K562 (cell line): Measurements from ENCODE around the gene COASY. TPM values are rescaled to one million over a fixed set of nuclear protein-coding genes. Genes with fewer than 3 reads are reported as not detected.

Source experiments
- BRCA1 ChIP-seq, 2 experiments: fragments of 450-650 bp in 1 of 2; sonication (generic) in 1 of 2; formaldehyde crosslinking in 1 of 2; IDR thresholded peaks; 2 replicates each; pipeline versions ENCODE4 v1.5.0 to v1.6.1; 2017 to 2020; ENCODE audit warnings: mild to moderate bottlenecking in 1 of 2, missing genetic modification reagents in 1 of 2
- FOXO4 ChIP-seq: fragments of 450-650 bp; formaldehyde crosslinking; IDR thresholded peaks from 2 replicates; pipeline ENCODE4 v1.4.0; 2020; ENCODE audit warnings: mild to moderate bottlenecking, moderate library complexity
- FOXP4 ChIP-seq: sonication (generic); formaldehyde crosslinking; IDR thresholded peaks from 2 replicates; pipeline ENCODE4 v1.8.0; 2022; ENCODE audit warnings: mild to moderate bottlenecking, missing genetic modification reagents, borderline replicate concordance
- MGA ChIP-seq: fragments of 450-650 bp; IDR thresholded peaks from 2 replicates; pipeline ENCODE4 v1.6.1; 2016; ENCODE audit warnings: mild to moderate bottlenecking, moderate library complexity
- MNT ChIP-seq, 2 experiments: fragments of 450-650 bp; conservative IDR thresholded peaks; 2 replicates each; pipeline ENCODE4 v1.6.1; 2017; ENCODE audit warnings: mild to moderate bottlenecking in 2 of 2, moderate library complexity in 2 of 2
- POLR2G ChIP-seq: fragments of 200-400 bp; formaldehyde crosslinking; IDR thresholded peaks from 2 replicates; pipeline ENCODE4 v1.6.1; 2017; ENCODE audit warnings: low read depth, mild to moderate bottlenecking, antibody characterized with exemption, low read length, moderate library complexity
- RBFOX2 ChIP-seq: fragments of 200-400 bp; formaldehyde crosslinking; IDR thresholded peaks from 2 replicates; pipeline ENCODE4 v1.6.1; 2017; ENCODE audit warnings: low read depth, mild to moderate bottlenecking, low read length, moderate library complexity
- SLC30A9 ChIP-seq: fragments of 250-450 bp; sonication (Bioruptor Pico); IDR thresholded peaks from 2 replicates; pipeline ENCODE4 v1.8.0; 2022; ENCODE audit warnings: mild to moderate bottlenecking, moderate library complexity
- polyA plus RNA-seq, 8 experiments: library from polyadenylated mRNA; depleted of rRNA in 4 of 8; stranded (reverse) in 5 of 8; unstranded in 3 of 8; fragments of >200 nt; fragmentation: Nextera tagmentation in 2 of 8; fragmentation: Illumina TruSeq in 1 of 8; extraction: Ambion mirVana in 2 of 8; extraction: Trizol in 1 of 8; gene quantifications; 2 replicates each; pipeline versions ENCODE4 v1.2.1 to v1.2.3, GENCODE V29; 2011 to 2014; ENCODE audit warnings: inconsistent platforms in 1 of 8, missing spikeins in 1 of 8
- total RNA-seq, 7 experiments: library from RNA; depleted of rRNA in 6 of 7; stranded (reverse); fragments of >200 nt in 6 of 7; fragmentation: Illumina TruSeq in 2 of 7; extraction: Trizol in 2 of 7; gene quantifications; 2 replicates each; pipeline versions ENCODE4 v1.2.1 to v1.2.3, GENCODE V29; 2011 to 2021; ENCODE audit warnings: low replicate concordance in 1 of 7

The COASY gene
- total and polyA plus RNA-seq, 9 of the 15 experiments (the other 6 are each of a cell fraction or from before 2014, with no cell fraction given), result 25.4 to 175 (median 62.3) TPM

- TF ChIP-seq MNT (conservative IDR thresholded peaks at IDR 0.05) (peak in 1 of 2 experiments; percentile 71; a peak in 1 of 4 replicates), POLR2G (peak; percentile 89), FOXO4 (CRISPR knock-in tag) (no peak), SLC30A9 (CRISPR knock-in tag) (no peak), FOXP4 (no peak), RBFOX2 (peak; percentile 87), MGA (peak; percentile 39; the same call in 1 of the 2 replicates), BRCA1 (IDR thresholded peaks at IDR 0.05) (no peak), BRCA1 (CRISPR knock-in tag; IDR thresholded peaks at IDR 0.05) (no peak; the same call in 1 of the 2 replicates)
Measured at GRCh38 chr17:42554250-42555121, 7.5 kb upstream of the COASY start (continued).
